ENCODE results near the gene ZNF282. TPM values are rescaled to one million over a fixed set of nuclear protein-coding genes. Genes with fewer than 3 reads are reported as not detected.

ZNF282 gene
- polyA plus RNA-seq, 6 donors from 2014 or later = 0.94 to 1.6 (median 0.98) TPM; not detected in 1

GRCh38 chr7:149172534-149172920, 22.8 kb upstream of the ZNF282 start:
- no peaks in the 10 kb centered on the region for H3K4me1 Mint-ChIP-seq
- H3K9me3 Mint-ChIP-seq = no peaks in the 10 kb centered on the region
- H3K4me3 Mint-ChIP-seq = no peak overlapping the region
- H3K27me3 Mint-ChIP-seq = no peaks in the 10 kb centered on the region
- DNase-seq = no peak
- H3K36me3 Mint-ChIP-seq = peaks cover 13 to 16% of the 10 kb centered on the region in 2 donors
- no peak overlapping the region for H3K27ac Mint-ChIP-seq
- ATAC-seq (ENCODE audit: low read depth in 2 of 2) = no peak

DNA sequence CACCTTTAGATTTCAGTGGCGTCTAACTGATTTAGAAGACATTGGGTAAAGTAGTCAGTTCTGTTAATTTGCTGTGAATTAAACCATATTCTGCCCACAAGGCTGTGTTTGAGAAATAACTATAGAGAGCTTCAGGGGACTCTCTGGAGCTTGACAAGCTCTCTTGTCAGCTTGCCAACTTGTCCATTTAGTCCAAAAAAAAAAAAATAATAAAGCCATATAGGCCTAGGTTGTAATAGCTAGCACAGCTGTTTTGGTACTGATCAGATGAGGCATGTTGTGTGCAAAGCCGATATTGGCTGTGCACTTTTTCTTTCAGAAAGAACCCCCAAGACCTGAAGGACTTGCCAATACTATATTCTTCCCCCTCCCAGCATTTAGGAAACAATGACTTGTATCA, 20.2 kb upstream of the ZNF282 start:
- DNase-seq = no peak
- Mint-ChIP-seq H3K4me1 (no peaks in the 10 kb centered on the region), H3K36me3 (peaks cover 17 to 23% of the 10 kb centered on the region in 2 donors), H3K27ac (no peak overlapping the region), H3K9me3 (no peaks in the 10 kb centered on the region), H3K27me3 (no peaks in the 10 kb centered on the region), H3K4me3 (no peak overlapping the region)
- no peak for ATAC-seq (ENCODE audit: low read depth in 2 of 2)

DNA sequence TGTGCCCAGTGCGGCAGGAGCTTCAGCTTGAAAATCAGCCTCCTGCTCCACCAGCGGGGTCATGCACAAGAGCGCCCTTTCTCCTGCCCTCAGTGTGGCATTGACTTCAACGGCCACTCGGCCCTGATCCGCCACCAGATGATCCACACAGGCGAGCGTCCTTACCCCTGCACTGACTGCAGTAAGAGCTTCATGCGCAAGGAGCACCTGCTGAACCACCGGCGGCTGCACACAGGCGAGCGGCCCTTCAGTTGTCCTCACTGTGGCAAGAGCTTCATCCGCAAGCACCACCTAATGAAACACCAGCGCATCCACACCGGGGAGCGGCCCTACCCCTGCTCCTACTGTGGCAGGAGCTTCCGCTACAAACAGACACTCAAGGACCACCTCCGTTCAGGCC, 16.1 kb upstream of the ZNF282 start:
- Mint-ChIP-seq H3K27ac (no peak overlapping the region), H3K4me1 (peaks cover 0 to 4% (median 0%) of the 10 kb centered on the region in 3 donors), H3K9me3 (no peaks in the 10 kb centered on the region), H3K4me3 (no peak overlapping the region), H3K36me3 (peaks cover 17 to 23% of the 10 kb centered on the region in 2 donors), H3K27me3 (no peaks in the 10 kb centered on the region)
- DNase-seq = no peak
- no peak for ATAC-seq (ENCODE audit: low read depth in 2 of 2)

DNA sequence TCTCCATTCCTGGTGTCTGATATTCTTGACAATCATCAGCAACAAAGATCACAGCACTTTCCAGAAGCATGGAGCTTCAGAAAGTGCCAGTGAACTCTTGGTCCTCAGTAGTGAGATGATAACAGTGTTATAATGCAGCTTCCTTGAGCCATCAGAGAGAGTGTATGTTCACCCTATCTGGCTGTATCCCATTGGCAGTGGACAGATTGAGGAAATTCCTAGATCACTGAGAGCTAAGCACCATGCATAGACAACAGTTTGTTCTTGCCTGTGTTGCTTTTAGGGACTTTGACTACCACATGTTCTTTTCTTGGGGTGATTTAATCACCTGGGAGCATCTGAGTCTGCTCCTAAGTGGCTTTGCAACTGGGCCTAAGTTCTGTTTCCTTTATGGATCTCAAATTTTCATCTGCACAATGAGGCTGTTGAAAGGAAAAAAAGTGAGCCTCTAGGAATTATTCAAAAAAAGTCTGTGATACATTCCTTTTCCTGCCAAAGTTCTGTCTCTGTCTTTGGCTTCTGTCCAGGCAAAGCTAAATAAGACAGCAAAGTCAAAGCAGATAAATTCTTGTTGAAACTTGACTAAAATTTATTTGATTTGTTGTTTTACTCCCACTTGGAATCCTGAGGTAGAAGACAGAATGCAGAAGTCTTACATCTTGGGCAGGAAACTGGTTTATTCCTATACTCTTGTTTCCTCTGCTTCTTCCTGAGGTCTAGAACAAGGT, 14.5 kb upstream of the ZNF282 start:
- H3K36me3 Mint-ChIP-seq = peaks cover 17 to 23% of the 10 kb centered on the region in 2 donors
- H3K4me3 Mint-ChIP-seq = no peak overlapping the region
- no peaks in the 10 kb centered on the region for H3K9me3 Mint-ChIP-seq
- ATAC-seq (ENCODE audit: low read depth in 2 of 2) (no peak), DNase-seq (no peak)
- H3K27ac Mint-ChIP-seq = peak overlapping the region in 1 of 6 donors; percentile 40
- no peaks in the 10 kb centered on the region for H3K27me3 Mint-ChIP-seq
- peaks cover 0 to 4% (median 0%) of the 10 kb centered on the region in 3 donors for H3K4me1 Mint-ChIP-seq

- ATAC-seq (ENCODE audit: low read depth in 2 of 2) = no peak
- H3K4me1 Mint-ChIP-seq = peaks cover 0 to 4% (median 0%) of the 10 kb centered on the region in 3 donors
- no peaks in the 10 kb centered on the region for H3K27me3 Mint-ChIP-seq
- peaks cover 15 to 23% of the 10 kb centered on the region in 2 donors for H3K36me3 Mint-ChIP-seq
- no peaks in the 10 kb centered on the region for H3K9me3 Mint-ChIP-seq
- DNase-seq = no peak
- H3K27ac Mint-ChIP-seq = peak overlapping the region in 2 of 6 donors; percentile 40 to 65
- H3K4me3 Mint-ChIP-seq = no peak overlapping the region
Measured at GRCh38 chr7:149181450-149181790, 13.9 kb upstream of the ZNF282 start.

DNA sequence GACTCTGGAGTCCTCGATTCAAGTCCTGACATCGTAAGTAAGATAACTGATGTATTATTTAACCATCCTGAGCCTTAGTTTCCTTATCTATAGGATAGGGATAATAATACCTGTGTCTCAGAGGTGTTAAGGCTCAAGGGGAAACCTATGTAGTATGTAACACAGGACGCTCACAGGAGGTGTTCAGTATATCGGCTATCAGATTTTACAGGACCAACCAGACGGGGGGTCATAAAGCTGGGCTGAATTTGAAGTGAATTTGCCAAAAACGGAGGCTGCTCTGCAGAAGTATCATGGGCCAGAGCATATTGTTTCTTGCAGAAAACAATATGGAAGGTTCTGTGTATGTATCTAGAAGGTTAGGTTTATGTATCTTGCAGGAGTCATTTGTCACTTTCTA, 11.1 kb upstream of the ZNF282 start:
- no peak overlapping the region for H3K27ac Mint-ChIP-seq

GRCh38 chr7:149188213-149188612, 7.1 kb upstream of the ZNF282 start:
- Mint-ChIP-seq H3K9me3 (no peaks in the 10 kb centered on the region), H3K4me1 (peaks cover 0 to 9% (median 5%) of the 10 kb centered on the region in 3 donors), H3K4me3 (peak overlapping the region in 1 of 8 donors; percentile 25), H3K36me3 (no peaks in the 10 kb centered on the region), H3K27me3 (no peaks in the 10 kb centered on the region), H3K27ac (peak overlapping the region in 1 of 6 donors; percentile 47)
- no peak for DNase-seq
- no peak for ATAC-seq (ENCODE audit: low read depth in 2 of 2)

More for the DNA sequence above, 11.1 kb upstream of the ZNF282 start:
- H3K9me3 Mint-ChIP-seq = no peaks in the 10 kb centered on the region
- H3K4me3 Mint-ChIP-seq = no peak overlapping the region
- H3K4me1 Mint-ChIP-seq = peaks cover 0 to 4% (median 0%) of the 10 kb centered on the region in 3 donors
- ATAC-seq (ENCODE audit: low read depth in 2 of 2) (no peak), DNase-seq (no peak)
- peaks cover 0 to 6% of the 10 kb centered on the region in 2 donors for H3K36me3 Mint-ChIP-seq
- no peaks in the 10 kb centered on the region for H3K27me3 Mint-ChIP-seq

DNA sequence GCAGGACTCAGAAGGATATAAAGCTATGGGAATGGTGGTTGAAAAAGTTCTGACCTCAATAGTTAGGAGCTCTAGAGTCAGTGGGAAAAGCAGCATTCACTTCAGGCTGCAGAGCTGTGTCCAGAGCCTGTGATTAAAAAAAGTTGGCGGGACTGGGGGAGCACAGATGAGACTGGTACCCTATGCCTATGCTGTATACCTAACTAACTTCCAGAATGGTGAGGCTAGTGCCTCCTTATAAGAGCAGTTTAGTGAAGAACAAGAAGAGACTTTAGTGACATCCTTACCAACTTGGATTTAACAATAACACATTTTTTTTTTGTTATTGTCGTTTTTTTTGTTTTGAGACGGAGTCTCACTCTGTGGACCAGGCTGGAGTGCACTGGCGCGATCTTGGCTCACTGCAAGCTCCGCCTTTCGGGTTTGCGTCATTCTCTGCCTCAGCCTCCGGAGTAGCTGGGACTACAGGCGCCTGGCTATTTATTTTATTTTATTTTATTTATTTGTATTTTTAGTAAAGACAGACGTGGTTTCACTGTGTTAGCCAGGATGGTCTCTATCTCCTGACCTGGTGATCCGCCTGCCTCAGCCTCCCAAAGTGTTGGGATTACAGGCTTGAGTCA, 6.6 kb upstream of the ZNF282 start:
- no peak for ATAC-seq (ENCODE audit: low read depth in 2 of 2)
- DNase-seq = no peak
- peaks cover 0 to 9% (median 5%) of the 10 kb centered on the region in 3 donors for H3K4me1 Mint-ChIP-seq
- H3K27me3 Mint-ChIP-seq = no peaks in the 10 kb centered on the region
- H3K4me3 Mint-ChIP-seq = peak overlapping the region in 2 of 8 donors; percentile 25 to 32
- H3K9me3 Mint-ChIP-seq = no peaks in the 10 kb centered on the region
- H3K36me3 Mint-ChIP-seq = no peaks in the 10 kb centered on the region
- H3K27ac Mint-ChIP-seq = peak overlapping the region in 2 of 6 donors; percentile 47 to 60

- H3K27me3 Mint-ChIP-seq = no peaks in the 10 kb centered on the region
- ATAC-seq (ENCODE audit: low read depth in 2 of 2) (no peak), DNase-seq (no peak)
- H3K4me3 Mint-ChIP-seq = peak overlapping the region in 6 of 8 donors; percentile 64 to 94 (median 72)
- H3K27ac Mint-ChIP-seq = peak overlapping the region in 2 of 6 donors; percentile 53 to 88
- no peaks in the 10 kb centered on the region for H3K9me3 Mint-ChIP-seq
- no peaks in the 10 kb centered on the region for H3K36me3 Mint-ChIP-seq
- peaks cover 9 to 19% (median 15%) of the 10 kb centered on the region in 3 donors for H3K4me1 Mint-ChIP-seq
Measured at GRCh38 chr7:149191851-149192250, 3.5 kb upstream of the ZNF282 start.

- ATAC-seq (ENCODE audit: low read depth in 2 of 2) = no peak
- Mint-ChIP-seq H3K4me3 (peak overlapping the region; percentile 83 to 92 (median 87)), H3K27me3 (no peaks in the 10 kb centered on the region), H3K9me3 (no peaks in the 10 kb centered on the region), H3K4me1 (peaks cover 20 to 33% (median 21%) of the 10 kb centered on the region in 3 donors), H3K36me3 (peaks cover 6 to 11% of the 10 kb centered on the region in 2 donors), H3K27ac (peak overlapping the region in 2 of 6 donors; percentile 62 to 85)
- no peak for DNase-seq
Measured at GRCh38 chr7:149194799-149195179, 557 bp upstream of the ZNF282 start.

DNA sequence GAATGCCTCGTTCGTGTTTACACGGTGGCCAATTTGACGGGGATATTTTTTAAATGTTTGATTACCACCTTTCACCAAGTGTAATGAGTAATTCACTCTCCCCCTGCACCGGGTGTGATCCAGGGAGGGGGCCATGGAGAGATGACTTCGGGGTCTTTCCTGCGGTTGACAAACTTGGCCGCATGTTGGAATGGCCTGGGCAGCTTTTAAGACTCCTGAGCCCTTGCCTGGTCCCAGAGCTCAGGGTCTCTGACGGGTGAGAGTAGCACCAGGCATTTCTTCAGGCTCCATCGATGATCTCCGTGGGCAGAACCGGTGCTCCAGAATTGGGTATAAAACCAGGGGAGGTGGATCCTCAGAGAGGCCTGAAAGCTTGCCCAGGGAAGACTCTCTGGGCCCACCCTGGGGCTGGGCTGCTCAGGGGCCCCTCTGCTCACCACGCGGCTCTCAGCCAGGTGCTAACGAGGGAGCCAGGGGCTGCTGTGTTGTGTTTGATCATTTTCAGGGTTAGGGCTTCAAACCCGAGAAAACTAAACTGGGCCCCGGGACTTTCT, 882 bp downstream of the ZNF282 start:
- ATAC-seq (ENCODE audit: low read depth in 2 of 2) (peak in 1 of 2 donors; percentile 6), DNase-seq (no peak)
- H3K36me3 Mint-ChIP-seq = peaks cover 17 to 26% of the 10 kb centered on the region in 2 donors
- H3K9me3 Mint-ChIP-seq = no peaks in the 10 kb centered on the region
- H3K27me3 Mint-ChIP-seq = no peaks in the 10 kb centered on the region
- H3K4me1 Mint-ChIP-seq = peaks cover 14 to 37% (median 26%) of the 10 kb centered on the region in 3 donors
- H3K4me3 Mint-ChIP-seq = peak overlapping the region; percentile 83 to 95 (median 93)
- H3K27ac Mint-ChIP-seq = peak overlapping the region; percentile 6 to 94 (median 88)

GRCh38 chr7:149196705-149197171, 1.4 kb downstream of the ZNF282 start:
- no peaks in the 10 kb centered on the region for H3K9me3 Mint-ChIP-seq
- peak overlapping the region in 4 of 6 donors; percentile 6 to 85 (median 60) for H3K27ac Mint-ChIP-seq
- ATAC-seq (ENCODE audit: low read depth in 2 of 2) (no peak), DNase-seq (no peak)
- H3K36me3 Mint-ChIP-seq = peaks cover 19 to 31% of the 10 kb centered on the region in 2 donors
- peaks cover 14 to 33% (median 27%) of the 10 kb centered on the region in 3 donors for H3K4me1 Mint-ChIP-seq
- H3K27me3 Mint-ChIP-seq = no peaks in the 10 kb centered on the region
- peak overlapping the region; percentile 83 to 95 (median 93) for H3K4me3 Mint-ChIP-seq

GRCh38 chr7:149197675-149198074, 2.3 kb downstream of the ZNF282 start:
- Mint-ChIP-seq H3K9me3 (no peaks in the 10 kb centered on the region), H3K27me3 (no peaks in the 10 kb centered on the region), H3K4me1 (peaks cover 14 to 33% (median 30%) of the 10 kb centered on the region in 3 donors), H3K27ac (peak overlapping the region in 2 of 6 donors; percentile 8 to 27), H3K4me3 (peak overlapping the region in 3 of 8 donors; percentile 93), H3K36me3 (peaks cover 22 to 36% of the 10 kb centered on the region in 2 donors)
- DNase-seq (no peak), ATAC-seq (ENCODE audit: low read depth in 2 of 2) (no peak)

Data from naive B cell (primary cell).